ENCODE measurements around the gene FAM171A2. TPM values are rescaled to one million over a fixed set of nuclear protein-coding genes. Genes with fewer than 3 reads are reported as not detected.
A peak's percentile ranks its signal among the peaks of the same experiment; 100 is the strongest.

Gene FAM171A2
- polyA plus RNA-seq, 1 donor (not counting 4 experiments of a cell fraction or from before 2014, with no cell fraction given) = 0.35 TPM

DNA sequence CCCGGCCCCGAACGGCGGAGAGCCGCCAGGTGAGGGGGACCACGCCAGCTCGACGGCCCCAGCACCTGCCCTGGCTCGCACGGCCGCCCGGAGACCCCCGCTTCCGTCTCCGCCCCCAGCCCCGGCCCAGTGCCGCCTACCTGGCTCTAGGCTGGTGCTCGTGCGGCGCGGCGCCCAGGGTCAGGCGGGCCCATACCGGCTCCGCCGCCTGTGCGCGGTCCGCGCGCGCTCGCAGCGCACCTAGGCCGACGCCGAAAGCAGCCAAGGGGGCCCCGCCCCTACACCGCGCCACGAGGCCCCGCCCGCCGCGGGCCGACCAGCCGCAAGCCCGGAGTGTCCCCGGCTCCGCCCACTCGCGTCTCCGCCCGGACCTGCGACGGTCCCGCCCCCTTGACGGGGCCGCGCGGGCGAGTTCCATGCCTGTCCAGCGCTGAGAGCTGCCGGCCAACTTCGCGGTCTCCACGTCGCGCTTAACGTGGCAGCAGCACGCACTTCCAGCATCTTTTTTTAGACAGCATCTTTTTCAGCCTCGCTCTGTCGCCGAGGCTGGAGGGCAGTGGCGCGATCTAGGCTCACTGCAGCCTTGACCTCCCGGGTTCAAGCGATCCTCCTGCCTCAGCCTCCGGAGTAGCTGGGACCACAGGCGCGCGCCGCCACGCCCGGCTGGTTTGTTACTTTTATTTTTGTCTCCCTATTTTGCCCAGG, 38.9 kb downstream of the FAM171A2 start, which contains the start of gene SLC25A39:
Gene SLC25A39, minus strand, starts transcription at position 253 of the 705 bp plus-strand sequence. CDS start 1,261 bp downstream, outside the sequence.
- Histone ChIP-seq H4K20me1 (ENCODE audit: control insufficient read depth, extremely low read depth, insufficient read depth, low read length) (no peaks in the 10 kb centered on the region), H3K79me2 (ENCODE audit: control insufficient read depth, insufficient read depth, low read length) (peaks cover 17% of the 10 kb centered on the region), H3K4me1 (ENCODE audit: control insufficient read depth, extremely low read depth, insufficient read depth, low read length) (peaks cover 4% of the 10 kb centered on the region), H3K9me3 (ENCODE audit: control insufficient read depth, low read depth, low read length) (no peaks in the 10 kb centered on the region), H3K27me3 (ENCODE audit: control insufficient read depth, extremely low read depth, insufficient read depth, low read length) (no peaks in the 10 kb centered on the region), H3K9me1 (ENCODE audit: control insufficient read depth, extremely low read depth, insufficient read depth, low read length) (no peaks in the 10 kb centered on the region), H3K4me2 (ENCODE audit: control insufficient read depth, extremely low read depth, insufficient read depth, low read depth, low read length) (peak within 1 kb of the TSS; percentile 78), H3K27ac (ENCODE audit: control insufficient read depth, insufficient read depth, low read length) (peak within 1 kb of the TSS; percentile 78), H3K9ac (ENCODE audit: control insufficient read depth, extremely low read depth, insufficient read depth, low read length) (peak within 1 kb of the TSS; percentile 86), H3K4me3 (ENCODE audit: control insufficient read depth in 2 of 3, extremely low read depth in 1 of 3, insufficient read depth in 2 of 3, low read depth in 1 of 3, low read length in 3 of 3) (peak within 1 kb of the TSS; percentile 84 to 99 (median 86)), H2AFZ (ENCODE audit: control insufficient read depth, low read length) (peak within 1 kb of the TSS; percentile 84), H3K36me3 (ENCODE audit: control insufficient read depth in 2 of 2, extremely low read depth in 1 of 2, insufficient read depth in 2 of 2, low read length in 2 of 2) (peaks cover 21 to 25% of the 10 kb centered on the region in 2 experiments)
- no peak for TF ChIP-seq EZH2 (IDR thresholded peaks at IDR 0.05; ENCODE audit: low read length)
- FAIRE-seq = no peak
- dilution Hi-C loops (cut with MboI; ENCODE audit: extremely low pct_ligation_motif_present, low sequenced_read_pairs) = no loop called here
- peak; percentile 52 for DNase-seq (ENCODE audit: low read depth, low spot score)

DNA sequence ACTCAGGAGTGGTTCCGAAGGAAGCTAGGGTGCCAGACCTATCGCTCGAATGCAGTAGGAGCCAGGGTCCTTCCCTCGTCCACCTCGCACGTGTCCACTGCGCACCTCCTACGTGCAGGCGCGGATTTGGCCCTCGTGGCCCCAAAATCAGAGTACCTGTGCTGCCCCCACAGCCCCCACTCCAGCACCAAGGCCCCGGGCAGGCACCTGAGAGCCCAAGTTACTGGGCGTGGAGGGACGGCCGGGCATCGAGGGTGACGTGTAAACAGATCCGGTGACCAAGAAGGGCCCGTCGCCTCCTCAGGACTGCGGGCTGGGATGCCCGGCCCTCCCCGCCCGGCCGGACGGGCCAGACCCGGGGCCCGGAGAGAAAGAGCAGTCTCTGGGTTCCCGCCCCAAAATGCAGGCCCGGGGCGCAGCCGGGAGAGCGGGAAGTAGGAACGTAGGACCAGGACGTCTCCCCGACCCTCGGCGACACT, 39.5 kb downstream of the FAM171A2 start:
- DNase-seq (ENCODE audit: low read depth, low spot score) = no peak
- dilution Hi-C loops (cut with MboI; ENCODE audit: extremely low pct_ligation_motif_present, low sequenced_read_pairs) = no loop called here
- H3K4me3 ChIP-seq (ENCODE audit: control insufficient read depth in 2 of 3, extremely low read depth in 1 of 3, insufficient read depth in 2 of 3, low read depth in 1 of 3, low read length in 3 of 3) = peak overlapping the region; percentile 84 to 99 (median 86)
- no peaks in the 10 kb centered on the region for H3K9me3 ChIP-seq (ENCODE audit: control insufficient read depth, low read depth, low read length)
- H2AFZ ChIP-seq (ENCODE audit: control insufficient read depth, low read length) = no peak overlapping the region
- TF ChIP-seq EZH2 (IDR thresholded peaks at IDR 0.05; ENCODE audit: low read length) = no peak
- TF ChIP-seq, protein P1, sequence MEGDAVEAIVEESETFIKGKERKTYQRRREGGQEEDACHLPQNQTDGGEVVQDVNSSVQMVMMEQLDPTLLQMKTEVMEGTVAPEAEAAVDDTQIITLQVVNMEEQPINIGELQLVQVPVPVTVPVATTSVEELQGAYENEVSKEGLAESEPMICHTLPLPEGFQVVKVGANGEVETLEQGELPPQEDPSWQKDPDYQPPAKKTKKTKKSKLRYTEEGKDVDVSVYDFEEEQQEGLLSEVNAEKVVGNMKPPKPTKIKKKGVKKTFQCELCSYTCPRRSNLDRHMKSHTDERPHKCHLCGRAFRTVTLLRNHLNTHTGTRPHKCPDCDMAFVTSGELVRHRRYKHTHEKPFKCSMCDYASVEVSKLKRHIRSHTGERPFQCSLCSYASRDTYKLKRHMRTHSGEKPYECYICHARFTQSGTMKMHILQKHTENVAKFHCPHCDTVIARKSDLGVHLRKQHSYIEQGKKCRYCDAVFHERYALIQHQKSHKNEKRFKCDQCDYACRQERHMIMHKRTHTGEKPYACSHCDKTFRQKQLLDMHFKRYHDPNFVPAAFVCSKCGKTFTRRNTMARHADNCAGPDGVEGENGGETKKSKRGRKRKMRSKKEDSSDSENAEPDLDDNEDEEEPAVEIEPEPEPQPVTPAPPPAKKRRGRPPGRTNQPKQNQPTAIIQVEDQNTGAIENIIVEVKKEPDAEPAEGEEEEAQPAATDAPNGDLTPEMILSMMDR (optimal IDR thresholded peaks at IDR 0.05 in 1 of 3, IDR thresholded peaks at IDR 0.05 in 1 of 3, conservative IDR thresholded peaks at IDR 0.05 in 1 of 3; ENCODE audit: extremely low read depth in 1 of 3, insufficient read depth in 2 of 3, low read length in 3 of 3) = no peak
- H3K9ac ChIP-seq (ENCODE audit: control insufficient read depth, extremely low read depth, insufficient read depth, low read length) = peak overlapping the region; percentile 86
- FAIRE-seq = no peak
- no peaks in the 10 kb centered on the region for H3K9me1 ChIP-seq (ENCODE audit: control insufficient read depth, extremely low read depth, insufficient read depth, low read length)
- H3K4me2 ChIP-seq (ENCODE audit: control insufficient read depth, extremely low read depth, insufficient read depth, low read depth, low read length) = peak overlapping the region; percentile 74
- H3K36me3 ChIP-seq (ENCODE audit: control insufficient read depth in 2 of 2, extremely low read depth in 1 of 2, insufficient read depth in 2 of 2, low read length in 2 of 2) = peaks cover 25 to 30% of the 10 kb centered on the region in 2 experiments
- H3K79me2 ChIP-seq (ENCODE audit: control insufficient read depth, insufficient read depth, low read length) = peaks cover 17% of the 10 kb centered on the region
- H3K27me3 ChIP-seq (ENCODE audit: control insufficient read depth, extremely low read depth, insufficient read depth, low read length) = no peaks in the 10 kb centered on the region
- peaks cover 4% of the 10 kb centered on the region for H3K4me1 ChIP-seq (ENCODE audit: control insufficient read depth, extremely low read depth, insufficient read depth, low read length)
- H4K20me1 ChIP-seq (ENCODE audit: control insufficient read depth, extremely low read depth, insufficient read depth, low read length) = no peaks in the 10 kb centered on the region
- peak overlapping the region; percentile 78 for H3K27ac ChIP-seq (ENCODE audit: control insufficient read depth, insufficient read depth, low read length)

Measured in keratinocyte (primary cell).